ENCODE measurements around the gene SF3B2. TPM values are rescaled to one million over a fixed set of nuclear protein-coding genes. Genes with fewer than 3 reads are reported as not detected.

SF3B2 gene
- total RNA-seq, 1 donor from 2014 or later, result 181 TPM

GRCh38 chr11:66116576-66117361 is 64.6 kb downstream of the SF3B2 start:
- H3K36me3 ChIP-seq (ENCODE audit: control insufficient read depth, insufficient read depth, low read length), result no peaks in the 10 kb centered on the region
- H3K27me3 ChIP-seq (ENCODE audit: control insufficient read depth, insufficient read depth, low read length), result no peaks in the 10 kb centered on the region
- TF ChIP-seq CTCF (IDR thresholded peaks at IDR 0.05; ENCODE audit: insufficient read depth, low read length, poor library complexity, severe bottlenecking), result no peak
- no peak overlapping the region for H3K4me3 ChIP-seq (ENCODE audit: low read depth, low read length)
- DNase-seq (ENCODE audit: low read depth), result no peak

- TF ChIP-seq CTCF (IDR thresholded peaks at IDR 0.05; ENCODE audit: insufficient read depth, low read length, poor library complexity, severe bottlenecking), result no peak
Measured at GRCh38 chr11:66118847-66119246, 66.7 kb downstream of the SF3B2 start.

More at GRCh38 chr11:66118847-66119246, 66.7 kb downstream of the SF3B2 start:
- DNase-seq (ENCODE audit: low read depth), result no peak
- Histone ChIP-seq H3K36me3 (ENCODE audit: control insufficient read depth, insufficient read depth, low read length) (no peaks in the 10 kb centered on the region), H3K27me3 (ENCODE audit: control insufficient read depth, insufficient read depth, low read length) (no peaks in the 10 kb centered on the region), H3K4me3 (ENCODE audit: low read depth, low read length) (no peak overlapping the region)

Other genes starting within 250 kb of the SF3B2 start
- gene SNX32, start 218.4 kb upstream of the SF3B2 start, total RNA-seq, result 1.4 and 1.9 TPM in 2 replicates
- 1,640 and 1,825 TPM in 2 replicates for gene CFL1, start 194.2 kb upstream of the SF3B2 start, total RNA-seq
- gene MUS81, start 191.9 kb upstream of the SF3B2 start, total RNA-seq, result 63.6 and 77.5 TPM in 2 replicates
- 54.1 and 62.0 TPM in 2 replicates for gene EFEMP2, start 179.6 kb upstream of the SF3B2 start, total RNA-seq
- not detected in 2 replicates for gene CTSW, start 172.5 kb upstream of the SF3B2 start, total RNA-seq
- 142 and 144 TPM in 2 replicates for gene FIBP, start 163.9 kb upstream of the SF3B2 start, total RNA-seq
- 48.9 and 58.9 TPM in 2 replicates for gene CCDC85B, start 161.7 kb upstream of the SF3B2 start, total RNA-seq
- gene FOSL1, start 152.0 kb upstream of the SF3B2 start, total RNA-seq, result 44.2 and 46.5 TPM in 2 replicates
- gene C11orf68, start 133.3 kb upstream of the SF3B2 start, total RNA-seq, result 19.7 and 19.9 TPM in 2 replicates
- 106 and 141 TPM in 2 replicates for gene DRAP1, start 132.9 kb upstream of the SF3B2 start, total RNA-seq
- gene TSGA10IP, start 106.9 kb upstream of the SF3B2 start, total RNA-seq, result not detected in 2 replicates
- gene SART1, start 90.6 kb upstream of the SF3B2 start, total RNA-seq, result 32.6 and 37.2 TPM in 2 replicates
- 33.4 and 59.0 TPM in 2 replicates for gene EIF1AD, start 50.2 kb upstream of the SF3B2 start, total RNA-seq
- 73.8 and 87.3 TPM in 2 replicates for gene BANF1, start 49.9 kb upstream of the SF3B2 start, total RNA-seq
- 59.8 and 61.3 TPM in 2 replicates for gene CST6, start 40.4 kb upstream of the SF3B2 start, total RNA-seq
- 0.29 TPM in 1 of 2 replicates, not detected in the other for gene CATSPER1, start 25.9 kb upstream of the SF3B2 start, total RNA-seq
- gene GAL3ST3, start 3.2 kb upstream of the SF3B2 start, total RNA-seq, result 0.96 and 4.4 TPM in 2 replicates
- gene PACS1, start 17.9 kb downstream of the SF3B2 start, total RNA-seq, result 29.4 and 35.4 TPM in 2 replicates
- gene KLC2, start 205.3 kb downstream of the SF3B2 start, total RNA-seq, result 40.7 and 44.1 TPM in 2 replicates
- 108 and 125 TPM in 2 replicates for gene RAB1B, start 216.3 kb downstream of the SF3B2 start, total RNA-seq
- gene CNIH2, start 225.8 kb downstream of the SF3B2 start, total RNA-seq, result 0.04 and 0.21 TPM in 2 replicates
- 104 and 119 TPM in 2 replicates for gene YIF1A, start 236.8 kb downstream of the SF3B2 start, total RNA-seq
- 0.08 TPM in 1 of 2 replicates, not detected in the other for gene TMEM151A, start 239.5 kb downstream of the SF3B2 start, total RNA-seq

Data from kidney epithelial cell (primary cell).